SK-N-SH (cell line): ENCODE results near the gene LAMC2. TPM values are rescaled to one million over a fixed set of nuclear protein-coding genes. Genes with fewer than 3 reads are reported as not detected.

ENCODE experiments used
- CTCF ChIA-PET: fragments of 300-600, 350-600 bp; formaldehyde crosslinking; extraction: SDS; loops from one replicate; lab custom pipeline; 2021; lab: Yijun Ruan, JAX
- POLR2A ChIA-PET: fragments of 350-600 bp; sonication (Branson Sonifier 250); formaldehyde crosslinking; extraction: SDS; loops from one replicate; lab custom pipeline; 2020; ENCODE audit warnings: antibody characterized with exemption, inconsistent platforms; lab: Yijun Ruan, JAX
- DNase-seq: peaks from one replicate; pipeline ENCODE4 v3.0.0; 2012
- H2AFZ ChIP-seq: fragments of 200-600 bp; sonication (generic); 2 replicates; pipeline ENCODE4 v1.8.1; 2016; ENCODE audit warnings: antibody characterized with exemption, mild to moderate bottlenecking, low read depth
- H3F3A ChIP-seq: fragments of 200-600 bp; sonication (generic); replicated peaks from 2 replicates; pipeline ENCODE3; 2016; ENCODE audit warnings: antibody characterized with exemption, mild to moderate bottlenecking; ENCODE audit not compliant: insufficient read depth
- H3K27ac ChIP-seq, 2 experiments: fragments of 200-500 bp in 1 of 2; fragments of 200-600 bp in 1 of 2; sonication (Bioruptor generic) in 1 of 2; sonication (generic), shearing (Covaris generic) in 1 of 2; 2 replicates each; pipeline versions ENCODE4 v1.5.1 to v1.6.1; 2014 to 2016; ENCODE audit warnings: low read depth in 2 of 2, inconsistent platforms in 1 of 2, low read length in 1 of 2, mild to moderate bottlenecking in 1 of 2, mixed read lengths in 1 of 2
- H3K27me3 ChIP-seq: fragments of 200-600 bp; sonication (generic), shearing (Covaris generic); 2 replicates; pipeline ENCODE4 v1.6.1; 2016; ENCODE audit warnings: mixed run types; ENCODE audit not compliant: insufficient read depth
- H3K36me3 ChIP-seq, 2 experiments: fragments of 200-500 bp in 1 of 2; fragments of 200-600 bp in 1 of 2; sonication (Bioruptor generic) in 1 of 2; sonication (generic) in 1 of 2; replicated peaks in 1 of 2; 2 replicates each; pipeline versions ENCODE3 to v1.5.1; 2014 to 2016; ENCODE audit warnings: low read length in 1 of 2, mild to moderate bottlenecking in 1 of 2; ENCODE audit not compliant: insufficient read depth in 2 of 2, control insufficient read depth in 1 of 2
- H3K4me1 ChIP-seq, 2 experiments: fragments of 200-500 bp in 1 of 2; fragments of 200-600 bp in 1 of 2; sonication (Bioruptor generic) in 1 of 2; sonication (generic), shearing (Covaris generic) in 1 of 2; 2 replicates each; pipeline versions ENCODE4 v1.5.1 to v1.6.1; 2014 to 2016; ENCODE audit warnings: low read depth in 1 of 2, low read length in 1 of 2, mixed run types in 1 of 2; ENCODE audit not compliant: insufficient read depth in 2 of 2, control insufficient read depth in 1 of 2
- H3K4me2 ChIP-seq: fragments of 200-600 bp; sonication (generic), shearing (Covaris generic); 2 replicates; pipeline ENCODE4 v1.6.1; 2017; ENCODE audit warnings: mixed run types
- H3K4me3 ChIP-seq, 2 experiments: fragments of 200-500 bp in 1 of 2; fragments of 200-600 bp in 1 of 2; sonication (Bioruptor generic) in 1 of 2; sonication (generic), shearing (Covaris generic) in 1 of 2; 2 replicates each; pipeline versions ENCODE4 v1.5.1 to v1.8.1; 2014 to 2016; ENCODE audit warnings: low read depth in 2 of 2, inconsistent platforms in 1 of 2, low read length in 1 of 2, mild to moderate bottlenecking in 1 of 2, mixed read lengths in 1 of 2, moderate library complexity in 1 of 2
- H3K79me2 ChIP-seq: fragments of 200-600 bp; sonication (generic); 2 replicates; pipeline ENCODE4 v1.8.1; 2017; ENCODE audit warnings: mild to moderate bottlenecking; ENCODE audit not compliant: insufficient read depth
- H3K9ac ChIP-seq: fragments of 200-600 bp; sonication (generic); 2 replicates; pipeline ENCODE4 v1.6.1; 2017; ENCODE audit warnings: mixed run types
- H3K9me2 ChIP-seq: fragments of 200-600 bp; sonication (generic); 2 replicates; pipeline ENCODE4 v1.6.1; 2017; ENCODE audit warnings: mixed run types
- H3K9me3 ChIP-seq: fragments of 200-600 bp; sonication (generic); 2 replicates; pipeline ENCODE4 v1.6.1; 2017; ENCODE audit warnings: mixed run types, mild to moderate bottlenecking, moderate library complexity
- H4K20me1 ChIP-seq: fragments of 200-600 bp; sonication (generic); 2 replicates; pipeline ENCODE4 v1.6.1; 2017; ENCODE audit warnings: mild to moderate bottlenecking, mixed run types; ENCODE audit not compliant: insufficient read depth
- CHD2 ChIP-seq: fragments of 150-350 bp; IDR thresholded peaks from 2 replicates; pipeline ENCODE4 v1.6.1; 2018; ENCODE audit warnings: low read length; ENCODE audit not compliant: partially characterized antibody
- EP300 ChIP-seq, 2 experiments: IDR thresholded peaks; 2 replicates each; pipeline versions ENCODE4 v1.4.0 to v1.6.1; 2012; ENCODE audit warnings: borderline replicate concordance in 1 of 2, low read depth in 1 of 2, low read length in 1 of 2
- FOSL2 ChIP-seq: IDR thresholded peaks from 2 replicates; pipeline ENCODE4 v1.4.0; 2012; ENCODE audit warnings: low read depth, mild to moderate bottlenecking, moderate library complexity, borderline replicate concordance
- FOXJ3 ChIP-seq: sonication (generic); formaldehyde crosslinking; IDR thresholded peaks from 2 replicates; pipeline ENCODE4 v1.5.1; 2020; ENCODE audit warnings: mild to moderate bottlenecking, missing genetic modification reagents
- GABPA ChIP-seq: IDR thresholded peaks from 2 replicates; pipeline ENCODE4 v1.4.0; 2012; ENCODE audit warnings: low read depth, mild to moderate bottlenecking
- GATA2 ChIP-seq: sonication (generic); formaldehyde crosslinking; IDR thresholded peaks from 2 replicates; pipeline ENCODE4 v1.5.0; 2020; ENCODE audit warnings: mild to moderate bottlenecking, missing genetic modification reagents
- JUND ChIP-seq: IDR thresholded peaks from 2 replicates; pipeline ENCODE4 v1.4.0; 2012
- MEF2A ChIP-seq: IDR thresholded peaks from 2 replicates; pipeline ENCODE4 v1.4.0; 2012; ENCODE audit warnings: low read depth, borderline replicate concordance
- MXI1 ChIP-seq: IDR thresholded peaks from 2 replicates; pipeline ENCODE4 v1.6.1; 2012; ENCODE audit warnings: mild to moderate bottlenecking, low read depth, low read length, improper control_type of control experiment
- NFIC ChIP-seq: IDR thresholded peaks from 2 replicates; pipeline ENCODE4 v1.4.0; 2012; ENCODE audit warnings: borderline replicate concordance
- POLR2AphosphoS5 ChIP-seq: IDR thresholded peaks from 2 replicates; pipeline ENCODE4 v1.6.1; 2012; ENCODE audit warnings: low read depth, low read length
- RFX5 ChIP-seq: IDR thresholded peaks from 2 replicates; pipeline ENCODE4 v1.6.1; 2012; ENCODE audit warnings: mild to moderate bottlenecking, improper control_type of control experiment, low read length
- TAF1 ChIP-seq: IDR thresholded peaks from 2 replicates; pipeline ENCODE4 v1.6.1; 2012; ENCODE audit warnings: low read depth, mild to moderate bottlenecking, low read length, moderate library complexity, borderline replicate concordance
- TCF12 ChIP-seq: IDR thresholded peaks from 2 replicates; pipeline ENCODE4 v1.4.0; 2012
- TEAD4 ChIP-seq: IDR thresholded peaks from 2 replicates; pipeline ENCODE4 v1.4.0; 2012; ENCODE audit warnings: mild to moderate bottlenecking, borderline replicate concordance; ENCODE audit not compliant: insufficient read depth
- USF1 ChIP-seq: IDR thresholded peaks from 2 replicates; pipeline ENCODE4 v1.4.0; 2012; ENCODE audit warnings: low read depth, borderline replicate concordance
- YY1 ChIP-seq: IDR thresholded peaks from 2 replicates; pipeline ENCODE4 v1.4.0; 2012; ENCODE audit warnings: low read depth, mild to moderate bottlenecking
- WGBS: methylation state at CpG from one replicate; pipeline ENCODE4 v1.1.6; 2017; ENCODE audit warnings: low lambda C conversion rate; 5-methylcytosine and 5-hydroxymethylcytosine counted together
- polyA plus RNA-seq, 3 experiments: library from polyadenylated mRNA; depleted of rRNA; stranded (reverse); fragments of >200 nt; gene quantifications; 2 replicates each; pipeline ENCODE4 v1.2.3, GENCODE V29; 2012
- TF ChIP-seq, protein P1 (sequence below): fragments of 150-350 bp; IDR thresholded peaks from 2 replicates; pipeline ENCODE4 v1.6.1; 2016; ENCODE audit warnings: mild to moderate bottlenecking, low read depth, low read length
- TF ChIP-seq, protein P2 (sequence below): fragments of 150-350 bp; IDR thresholded peaks from 2 replicates; pipeline ENCODE4 v1.6.1; 2017; ENCODE audit warnings: antibody characterized with exemption, low read length, low read depth, borderline replicate concordance
- TF ChIP-seq, protein P3 (sequence below): IDR thresholded peaks from 2 replicates; pipeline ENCODE4 v1.6.1; 2012; ENCODE audit warnings: mild to moderate bottlenecking, low read depth, low read length, moderate library complexity
- TF ChIP-seq, protein P4 (sequence below): IDR thresholded peaks from 2 replicates; pipeline ENCODE4 v1.4.0; 2012; ENCODE audit warnings: low read depth

The LAMC2 gene
- polyA plus RNA-seq, 1 of the 3 experiments (the other 2 are of a cell fraction): 0.15 TPM

GRCh38 chr1:183282101-183282855 is 96.2 kb downstream of the LAMC2 start:
- no peak overlapping the region for H3K27ac ChIP-seq
- H3K9ac ChIP-seq: no peak overlapping the region
- no peaks in the 10 kb centered on the region for H3K27me3 ChIP-seq
- no peak overlapping the region for H3K4me2 ChIP-seq
- no peak overlapping the region for H3K4me3 ChIP-seq
- 57% methylated on average over 9 of the region's 9 CpGs for WGBS
- no peaks in the 10 kb centered on the region for H3K79me2 ChIP-seq
- H2AFZ ChIP-seq: no peak overlapping the region
- H3K4me1 ChIP-seq: peaks cover 24 to 29% of the 10 kb centered on the region in 2 experiments; a peak in 3 of 4 replicates
- H3F3A ChIP-seq: no peaks in the 10 kb centered on the region
- no peak for DNase-seq
- no peaks in the 10 kb centered on the region for H3K9me2 ChIP-seq
- no peak for TF ChIP-seq YY1
- no peak for TF ChIP-seq CHD2
- no peak for TF ChIP-seq TAF1
- no peak for TF ChIP-seq TCF12
- TF ChIP-seq FOXJ3 (CRISPR knock-in tag): no peak
- no peak for TF ChIP-seq FOSL2
- TF ChIP-seq JUND: no peak
- no peaks in the 10 kb centered on the region for H3K36me3 ChIP-seq
- H3K9me3 ChIP-seq: no peaks in the 10 kb centered on the region
- POLR2A ChIA-PET: no interaction called here
- no peaks in the 10 kb centered on the region for H4K20me1 ChIP-seq
- CTCF ChIA-PET: interaction anchor here (0.7 to 2.3 kb wide), 27 partner anchors 10 to 344 kb away, joined by 3 to 25 read pairs (median 4); no protein-coding TSS in a partner anchor

GRCh38 chr1:183283286-183283685 is 97.2 kb downstream of the LAMC2 start:
- no peak for DNase-seq
- Histone ChIP-seq H4K20me1 (no peaks in the 10 kb centered on the region), H3K27ac (no peak overlapping the region), H3F3A (no peaks in the 10 kb centered on the region), H3K79me2 (no peaks in the 10 kb centered on the region), H3K9ac (no peak overlapping the region), H3K36me3 (no peaks in the 10 kb centered on the region), H2AFZ (no peak overlapping the region), H3K9me2 (no peaks in the 10 kb centered on the region), H3K27me3 (no peaks in the 10 kb centered on the region), H3K4me2 (no peak overlapping the region), H3K4me1 (peaks cover 18 to 34% of the 10 kb centered on the region in 2 experiments; a peak in 3 of 4 replicates), H3K4me3 (no peak overlapping the region), H3K9me3 (no peaks in the 10 kb centered on the region)
- no peak for TF ChIP-seq GABPA
- TF ChIP-seq JUND: no peak
- TF ChIP-seq MEF2A: no peak
- no peak for TF ChIP-seq USF1
- TF ChIP-seq, protein P1, sequence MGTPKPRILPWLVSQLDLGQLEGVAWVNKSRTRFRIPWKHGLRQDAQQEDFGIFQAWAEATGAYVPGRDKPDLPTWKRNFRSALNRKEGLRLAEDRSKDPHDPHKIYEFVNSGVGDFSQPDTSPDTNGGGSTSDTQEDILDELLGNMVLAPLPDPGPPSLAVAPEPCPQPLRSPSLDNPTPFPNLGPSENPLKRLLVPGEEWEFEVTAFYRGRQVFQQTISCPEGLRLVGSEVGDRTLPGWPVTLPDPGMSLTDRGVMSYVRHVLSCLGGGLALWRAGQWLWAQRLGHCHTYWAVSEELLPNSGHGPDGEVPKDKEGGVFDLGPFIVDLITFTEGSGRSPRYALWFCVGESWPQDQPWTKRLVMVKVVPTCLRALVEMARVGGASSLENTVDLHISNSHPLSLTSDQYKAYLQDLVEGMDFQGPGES: no peak
- no peak for TF ChIP-seq EP300 (IDR thresholded peaks at IDR 0.05; ENCODE audit: borderline replicate concordance in 1 of 2, low read depth in 1 of 2, low read length in 1 of 2)
- TF ChIP-seq, protein P2, sequence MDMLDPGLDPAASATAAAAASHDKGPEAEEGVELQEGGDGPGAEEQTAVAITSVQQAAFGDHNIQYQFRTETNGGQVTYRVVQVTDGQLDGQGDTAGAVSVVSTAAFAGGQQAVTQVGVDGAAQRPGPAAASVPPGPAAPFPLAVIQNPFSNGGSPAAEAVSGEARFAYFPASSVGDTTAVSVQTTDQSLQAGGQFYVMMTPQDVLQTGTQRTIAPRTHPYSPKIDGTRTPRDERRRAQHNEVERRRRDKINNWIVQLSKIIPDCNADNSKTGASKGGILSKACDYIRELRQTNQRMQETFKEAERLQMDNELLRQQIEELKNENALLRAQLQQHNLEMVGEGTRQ: no peak
- TF ChIP-seq, protein P3, sequence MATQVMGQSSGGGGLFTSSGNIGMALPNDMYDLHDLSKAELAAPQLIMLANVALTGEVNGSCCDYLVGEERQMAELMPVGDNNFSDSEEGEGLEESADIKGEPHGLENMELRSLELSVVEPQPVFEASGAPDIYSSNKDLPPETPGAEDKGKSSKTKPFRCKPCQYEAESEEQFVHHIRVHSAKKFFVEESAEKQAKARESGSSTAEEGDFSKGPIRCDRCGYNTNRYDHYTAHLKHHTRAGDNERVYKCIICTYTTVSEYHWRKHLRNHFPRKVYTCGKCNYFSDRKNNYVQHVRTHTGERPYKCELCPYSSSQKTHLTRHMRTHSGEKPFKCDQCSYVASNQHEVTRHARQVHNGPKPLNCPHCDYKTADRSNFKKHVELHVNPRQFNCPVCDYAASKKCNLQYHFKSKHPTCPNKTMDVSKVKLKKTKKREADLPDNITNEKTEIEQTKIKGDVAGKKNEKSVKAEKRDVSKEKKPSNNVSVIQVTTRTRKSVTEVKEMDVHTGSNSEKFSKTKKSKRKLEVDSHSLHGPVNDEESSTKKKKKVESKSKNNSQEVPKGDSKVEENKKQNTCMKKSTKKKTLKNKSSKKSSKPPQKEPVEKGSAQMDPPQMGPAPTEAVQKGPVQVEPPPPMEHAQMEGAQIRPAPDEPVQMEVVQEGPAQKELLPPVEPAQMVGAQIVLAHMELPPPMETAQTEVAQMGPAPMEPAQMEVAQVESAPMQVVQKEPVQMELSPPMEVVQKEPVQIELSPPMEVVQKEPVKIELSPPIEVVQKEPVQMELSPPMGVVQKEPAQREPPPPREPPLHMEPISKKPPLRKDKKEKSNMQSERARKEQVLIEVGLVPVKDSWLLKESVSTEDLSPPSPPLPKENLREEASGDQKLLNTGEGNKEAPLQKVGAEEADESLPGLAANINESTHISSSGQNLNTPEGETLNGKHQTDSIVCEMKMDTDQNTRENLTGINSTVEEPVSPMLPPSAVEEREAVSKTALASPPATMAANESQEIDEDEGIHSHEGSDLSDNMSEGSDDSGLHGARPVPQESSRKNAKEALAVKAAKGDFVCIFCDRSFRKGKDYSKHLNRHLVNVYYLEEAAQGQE: no peak
- TF ChIP-seq TEAD4: no peak
- TF ChIP-seq RFX5: no peak
- TF ChIP-seq TCF12: no peak
- no peak for TF ChIP-seq YY1
- TF ChIP-seq GATA2 (CRISPR knock-in tag): no peak
- TF ChIP-seq NFIC: no peak
- TF ChIP-seq, protein P4, sequence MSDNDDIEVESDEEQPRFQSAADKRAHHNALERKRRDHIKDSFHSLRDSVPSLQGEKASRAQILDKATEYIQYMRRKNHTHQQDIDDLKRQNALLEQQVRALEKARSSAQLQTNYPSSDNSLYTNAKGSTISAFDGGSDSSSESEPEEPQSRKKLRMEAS: no peak
- no peak for TF ChIP-seq POLR2AphosphoS5
- no peak for TF ChIP-seq MXI1
- 75% methylated on average over 5 of the region's 5 CpGs for WGBS
- ChIA-PET POLR2A (no interaction called here), CTCF (interaction anchor here (1.3 kb wide), 1 partner anchor 186 kb away, joined by 3 read pairs; no protein-coding TSS in a partner anchor)
